Measurements from ENCODE around the gene LIMA1. TPM values are rescaled to one million over a fixed set of nuclear protein-coding genes. Genes with fewer than 3 reads are reported as not detected.
"Not testable (repeated sequence)": the region's sequence is repeated elsewhere in the genome, so short reads cannot be mapped to it uniquely, and the experiment has no call there.

The LIMA1 gene
- total RNA-seq (2014; rRNA removed; shearing (Covaris generic)): 156 and 199 TPM in 2 replicates

DNA sequence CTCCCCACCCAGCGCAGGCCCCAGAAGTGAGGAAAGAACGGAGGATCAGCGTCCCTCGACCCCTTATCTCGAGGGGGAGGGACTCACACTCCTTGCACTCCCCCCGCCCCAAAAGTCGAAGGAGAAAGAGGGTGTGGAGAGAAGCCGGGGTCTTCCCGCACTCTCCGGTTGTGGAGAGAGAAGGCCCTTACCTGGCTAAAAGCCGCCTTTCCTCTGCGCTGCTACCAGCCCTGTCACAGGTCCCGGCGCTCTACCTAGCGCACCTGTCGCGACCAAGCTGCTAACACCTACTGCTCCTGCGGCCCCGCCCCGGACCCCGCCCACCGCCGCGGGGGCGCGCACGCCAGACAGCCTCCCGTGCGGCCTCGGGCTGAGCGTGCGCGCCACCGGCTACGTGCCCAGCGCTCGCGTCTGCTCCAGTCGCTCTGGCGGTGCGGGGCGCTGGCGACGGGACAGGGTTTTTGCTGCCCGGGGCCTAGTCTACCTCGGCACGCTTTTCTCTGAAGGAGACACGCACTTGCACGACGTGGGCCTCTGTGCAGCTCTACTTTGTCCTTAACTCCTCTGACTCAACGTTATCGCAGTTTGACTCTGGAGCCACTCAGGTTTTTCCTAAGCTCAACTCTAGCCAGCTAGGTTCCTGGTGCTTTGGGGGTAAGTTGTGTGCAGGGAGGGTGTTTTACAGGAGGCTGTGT is at the start of gene LIMA1:
TSS of gene LIMA1 (minus strand) at position 292 of the 695 bp plus-strand sequence. CDS start 34,769 bp downstream, outside the sequence.
- Histone ChIP-seq H3K9me3 (replicated peaks) (no peaks in the 10 kb centered on the region), H3K4me1 (replicated peaks) (peaks cover 15% of the 10 kb centered on the region), H3K4me3 (peak within 1 kb of the TSS; percentile 61), H3K27me3 (replicated peaks) (no peaks in the 10 kb centered on the region), H3K36me3 (no peaks in the 10 kb centered on the region), H3K27ac (peak within 1 kb of the TSS; percentile 44; the same call in 1 of the 2 replicates)
- DNase-seq (ENCODE audit: low read depth in 1 of 2, low spot score in 2 of 2): peak; percentile 71 to 87

DNA sequence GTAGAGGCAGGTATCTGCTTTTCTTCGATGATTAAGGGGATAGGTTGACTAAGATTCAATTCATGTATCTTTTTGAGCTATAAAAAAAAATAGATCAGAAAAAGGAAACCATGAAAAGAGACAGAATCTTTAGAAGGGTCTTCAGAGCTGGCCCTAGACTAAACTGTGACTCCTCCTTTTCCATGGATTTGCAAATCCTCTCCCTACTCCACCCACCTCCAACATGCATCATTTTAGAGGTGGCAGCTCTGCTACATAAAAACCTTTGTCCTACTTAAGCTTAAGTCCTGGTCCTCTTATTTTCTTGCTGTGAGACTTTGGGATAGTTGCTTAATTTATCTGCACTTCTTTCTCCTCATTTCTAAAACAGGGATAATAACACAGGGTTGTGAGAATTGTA is 48.4 kb upstream of the LIMA1 start:
- H3K27me3 ChIP-seq (replicated peaks): no peaks in the 10 kb centered on the region
- DNase-seq (ENCODE audit: low read depth in 1 of 2, low spot score in 2 of 2): no peak
- no peaks in the 10 kb centered on the region for H3K9me3 ChIP-seq (replicated peaks)
- H3K4me3 ChIP-seq: no peak overlapping the region
- H3K27ac ChIP-seq: no peak overlapping the region
- peaks cover 13% of the 10 kb centered on the region for H3K4me1 ChIP-seq (replicated peaks)
- no peaks in the 10 kb centered on the region for H3K36me3 ChIP-seq

DNA sequence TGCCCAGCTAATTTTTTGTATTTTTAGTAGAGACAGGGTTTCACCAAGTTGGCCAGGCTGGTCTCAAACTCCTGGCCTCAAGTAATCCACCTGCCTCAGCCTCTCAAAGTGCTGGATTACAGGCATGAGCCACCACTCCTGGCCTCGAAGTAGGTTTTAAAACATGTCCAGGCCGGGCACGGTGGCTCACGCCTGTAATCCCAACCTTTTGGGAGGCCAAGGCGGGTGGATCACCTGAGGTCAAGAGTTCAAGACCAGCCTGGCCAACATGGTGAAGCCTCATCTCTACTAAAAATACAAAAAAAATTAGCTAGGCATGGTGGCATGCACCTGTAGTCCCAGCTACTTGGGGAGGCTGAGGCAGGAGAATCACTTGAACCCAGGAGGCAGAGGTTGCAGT is 45.3 kb upstream of the LIMA1 start:
- not testable (repeated sequence) for H3K27me3 ChIP-seq (replicated peaks); H3K9me3 ChIP-seq (replicated peaks); H3K36me3 ChIP-seq; DNase-seq (ENCODE audit: low read depth in 1 of 2, low spot score in 2 of 2); H3K27ac ChIP-seq; H3K4me3 ChIP-seq
- H3K4me1 ChIP-seq (replicated peaks): peaks cover 20% of the 10 kb centered on the region

DNA sequence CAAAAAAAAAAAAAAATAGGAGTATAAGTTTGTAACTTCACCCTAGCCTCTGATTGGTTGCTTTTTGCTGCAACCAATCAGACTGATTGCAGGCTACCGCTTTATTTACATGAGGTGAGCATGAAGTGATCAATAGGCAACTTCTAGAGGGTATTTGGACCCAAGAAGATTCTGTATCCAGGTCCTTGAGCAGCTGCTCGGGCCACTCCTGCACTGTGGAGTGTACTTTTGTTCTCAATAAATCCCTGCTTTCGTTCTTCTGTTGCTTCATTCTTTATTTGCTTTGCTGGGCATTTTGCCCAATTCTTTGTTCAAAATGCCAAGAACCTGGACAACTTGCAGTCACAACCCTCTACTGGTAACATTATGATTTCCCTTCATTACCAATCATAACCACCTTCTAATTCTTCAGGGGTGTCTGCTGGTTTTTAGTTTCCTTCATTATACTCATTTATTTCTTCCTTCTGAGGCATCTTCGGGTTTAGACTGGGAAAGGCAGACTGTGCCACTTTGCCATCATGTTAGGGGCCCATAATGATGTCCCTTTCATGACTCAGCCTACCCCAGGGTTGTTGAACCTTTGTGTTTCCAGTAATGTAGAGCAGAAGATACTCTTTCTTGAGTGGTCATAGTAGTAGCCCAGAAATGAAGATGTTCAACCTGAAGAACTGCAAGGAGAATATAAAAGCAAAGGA is 43.4 kb upstream of the LIMA1 start:
- Histone ChIP-seq H3K27me3 (replicated peaks) (no peaks in the 10 kb centered on the region), H3K9me3 (replicated peaks) (no peaks in the 10 kb centered on the region), H3K27ac (no peak overlapping the region), H3K4me1 (replicated peaks) (peaks cover 17% of the 10 kb centered on the region), H3K4me3 (no peak overlapping the region), H3K36me3 (no peaks in the 10 kb centered on the region)
- peak in 1 of 2 experiments; percentile 53 for DNase-seq (ENCODE audit: low read depth in 1 of 2, low spot score in 2 of 2)

DNA sequence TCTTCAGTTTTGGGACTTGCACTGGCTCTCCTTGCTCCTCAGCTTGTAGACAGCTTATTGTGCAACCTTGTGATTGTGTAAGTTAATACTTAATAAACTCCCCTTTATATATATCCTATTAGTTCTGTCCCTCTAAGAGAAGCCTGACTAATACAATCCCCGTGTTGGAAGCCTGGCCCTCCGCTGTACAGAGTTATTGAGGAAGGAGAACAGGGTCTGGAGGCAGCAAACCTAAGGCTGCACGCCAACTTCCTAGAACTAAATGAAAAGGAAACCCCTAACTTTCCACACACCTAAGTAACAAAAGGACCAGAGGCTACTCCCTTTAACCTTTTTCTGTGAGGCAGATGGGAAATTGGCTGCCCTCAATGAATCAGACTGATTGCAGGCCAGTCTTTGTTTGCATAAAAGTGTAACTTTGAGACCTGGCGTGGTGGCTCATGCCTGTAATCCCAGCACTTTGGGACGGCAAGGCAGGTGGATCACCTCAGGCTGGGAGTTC is 42.6 kb upstream of the LIMA1 start:
- no peak overlapping the region for H3K4me3 ChIP-seq
- no peaks in the 10 kb centered on the region for H3K36me3 ChIP-seq
- no peak overlapping the region for H3K27ac ChIP-seq
- H3K9me3 ChIP-seq (replicated peaks): no peaks in the 10 kb centered on the region
- no peak for DNase-seq (ENCODE audit: low read depth in 1 of 2, low spot score in 2 of 2)
- H3K4me1 ChIP-seq (replicated peaks): peaks cover 12% of the 10 kb centered on the region
- no peaks in the 10 kb centered on the region for H3K27me3 ChIP-seq (replicated peaks)

DNA sequence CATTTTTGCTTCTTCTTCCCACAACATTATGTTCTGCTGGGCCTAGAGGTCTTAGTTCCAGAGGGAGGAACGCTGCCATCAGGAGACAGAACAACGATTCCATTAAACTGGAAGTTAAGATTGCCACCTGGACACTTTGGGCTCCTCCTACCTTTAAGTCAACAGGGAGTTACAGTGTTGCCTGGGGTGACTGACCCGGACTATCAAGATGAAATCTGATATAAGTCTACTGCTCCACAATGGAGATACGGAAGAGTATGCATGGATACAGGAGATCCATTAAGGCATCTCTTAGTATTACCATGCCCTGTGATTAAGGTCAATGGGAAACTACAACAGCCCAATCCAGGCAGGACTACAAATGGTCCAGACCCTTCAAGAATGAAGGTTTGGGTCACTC is 41.5 kb upstream of the LIMA1 start:
- not testable (repeated sequence) for H3K36me3 ChIP-seq; H3K27ac ChIP-seq; H3K9me3 ChIP-seq (replicated peaks); H3K27me3 ChIP-seq (replicated peaks); H3K4me3 ChIP-seq; DNase-seq (ENCODE audit: low read depth in 1 of 2, low spot score in 2 of 2)
- H3K4me1 ChIP-seq (replicated peaks): peaks cover 12% of the 10 kb centered on the region

DNA sequence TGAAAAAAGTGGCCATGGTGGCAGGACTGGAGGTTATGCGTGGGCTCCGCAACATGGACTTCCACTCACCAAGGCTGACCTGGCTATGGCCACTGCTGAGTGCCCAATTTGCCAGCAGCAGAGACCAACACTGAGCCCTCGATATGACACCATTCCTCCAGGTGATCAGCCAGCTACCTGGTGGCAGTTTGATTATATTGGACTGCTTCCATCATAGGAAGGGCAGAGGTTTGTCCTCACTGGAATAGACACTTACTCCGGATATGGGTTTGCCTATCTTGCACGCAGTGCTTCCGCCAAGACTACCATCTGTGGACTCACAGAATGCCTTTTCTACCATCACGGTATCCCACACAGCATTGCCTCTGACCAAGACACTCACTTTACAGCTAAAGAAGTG is 40.8 kb upstream of the LIMA1 start:
- not testable (repeated sequence) for DNase-seq (ENCODE audit: low read depth in 1 of 2, low spot score in 2 of 2); H3K36me3 ChIP-seq; H3K27me3 ChIP-seq (replicated peaks); H3K27ac ChIP-seq; H3K4me3 ChIP-seq; H3K9me3 ChIP-seq (replicated peaks)
- H3K4me1 ChIP-seq (replicated peaks): peaks cover 12% of the 10 kb centered on the region

DNA sequence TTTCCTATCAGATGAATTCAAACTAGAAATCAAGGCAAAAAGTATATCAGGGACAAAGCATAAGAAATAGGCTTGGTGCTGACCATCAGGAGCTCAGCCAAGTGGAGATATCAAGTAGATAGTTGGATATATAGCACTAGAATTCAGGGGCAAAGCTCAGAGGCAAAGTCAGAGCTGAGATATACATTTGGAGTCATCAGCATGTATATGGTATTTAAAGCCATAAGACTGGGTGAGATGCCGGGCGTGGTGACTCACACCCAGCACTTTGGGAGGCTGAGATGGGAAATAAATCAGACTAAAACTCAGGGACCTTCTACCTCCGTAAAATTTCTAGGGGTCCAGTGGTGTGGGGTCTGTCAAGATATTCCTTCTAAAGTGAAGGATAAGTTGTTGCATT is 38.9 kb upstream of the LIMA1 start:
- H3K9me3 ChIP-seq (replicated peaks): no peaks in the 10 kb centered on the region
- H3K4me3 ChIP-seq: no peak overlapping the region
- H3K27me3 ChIP-seq (replicated peaks): no peaks in the 10 kb centered on the region
- DNase-seq (ENCODE audit: low read depth in 1 of 2, low spot score in 2 of 2): no peak
- no peaks in the 10 kb centered on the region for H3K36me3 ChIP-seq
- peaks cover 12% of the 10 kb centered on the region for H3K4me1 ChIP-seq (replicated peaks)
- H3K27ac ChIP-seq: no peak overlapping the region

DNA sequence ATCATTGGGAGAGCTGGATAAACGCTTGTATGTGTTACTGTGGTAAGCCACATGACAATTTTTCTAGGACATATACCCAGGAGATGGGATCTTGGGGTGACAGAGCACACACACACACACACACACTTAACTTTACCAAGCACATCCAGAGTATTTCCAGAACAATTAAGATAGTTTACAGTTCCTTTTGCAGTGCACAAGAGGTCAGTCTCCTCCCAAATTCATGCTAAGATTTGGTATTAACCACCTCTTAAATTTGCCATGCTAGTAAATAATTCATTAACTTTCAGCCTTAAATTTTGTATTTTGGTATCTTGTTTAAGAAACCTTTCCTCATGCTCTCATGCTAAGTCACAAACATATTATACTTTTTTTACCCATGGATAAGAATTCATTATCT is 33.9 kb upstream of the LIMA1 start:
- Histone ChIP-seq H3K27ac (no peak overlapping the region), H3K4me1 (replicated peaks) (peaks cover 5% of the 10 kb centered on the region), H3K9me3 (replicated peaks) (no peaks in the 10 kb centered on the region), H3K27me3 (replicated peaks) (no peaks in the 10 kb centered on the region), H3K4me3 (no peak overlapping the region), H3K36me3 (no peaks in the 10 kb centered on the region)
- no peak for DNase-seq (ENCODE audit: low read depth in 1 of 2, low spot score in 2 of 2)

DNA sequence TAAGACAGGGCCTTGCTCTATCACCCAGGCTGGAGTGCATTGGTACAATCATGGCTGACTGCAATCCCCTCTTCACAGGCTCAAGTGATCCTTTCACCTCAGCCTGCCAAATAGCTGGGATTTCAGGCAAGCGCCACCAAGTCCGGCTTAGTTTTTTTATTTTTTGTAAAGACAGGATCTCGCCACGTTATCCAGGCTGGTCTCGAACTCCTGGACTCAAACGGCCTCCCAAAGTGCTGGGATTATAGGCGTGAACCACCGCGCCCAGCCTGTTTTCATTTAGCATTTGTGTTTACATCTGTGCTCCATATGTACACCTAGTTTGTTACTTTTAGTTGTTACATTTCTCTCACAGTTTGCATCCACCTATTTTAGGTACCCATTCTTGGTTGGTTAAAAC is 32.5 kb upstream of the LIMA1 start:
- no peaks in the 10 kb centered on the region for H3K36me3 ChIP-seq
- no peak for DNase-seq (ENCODE audit: low read depth in 1 of 2, low spot score in 2 of 2)
- no peaks in the 10 kb centered on the region for H3K9me3 ChIP-seq (replicated peaks)
- H3K27me3 ChIP-seq (replicated peaks): no peaks in the 10 kb centered on the region
- peaks cover 11% of the 10 kb centered on the region for H3K4me1 ChIP-seq (replicated peaks)
- no peak overlapping the region for H3K27ac ChIP-seq
- H3K4me3 ChIP-seq: no peak overlapping the region

DNA sequence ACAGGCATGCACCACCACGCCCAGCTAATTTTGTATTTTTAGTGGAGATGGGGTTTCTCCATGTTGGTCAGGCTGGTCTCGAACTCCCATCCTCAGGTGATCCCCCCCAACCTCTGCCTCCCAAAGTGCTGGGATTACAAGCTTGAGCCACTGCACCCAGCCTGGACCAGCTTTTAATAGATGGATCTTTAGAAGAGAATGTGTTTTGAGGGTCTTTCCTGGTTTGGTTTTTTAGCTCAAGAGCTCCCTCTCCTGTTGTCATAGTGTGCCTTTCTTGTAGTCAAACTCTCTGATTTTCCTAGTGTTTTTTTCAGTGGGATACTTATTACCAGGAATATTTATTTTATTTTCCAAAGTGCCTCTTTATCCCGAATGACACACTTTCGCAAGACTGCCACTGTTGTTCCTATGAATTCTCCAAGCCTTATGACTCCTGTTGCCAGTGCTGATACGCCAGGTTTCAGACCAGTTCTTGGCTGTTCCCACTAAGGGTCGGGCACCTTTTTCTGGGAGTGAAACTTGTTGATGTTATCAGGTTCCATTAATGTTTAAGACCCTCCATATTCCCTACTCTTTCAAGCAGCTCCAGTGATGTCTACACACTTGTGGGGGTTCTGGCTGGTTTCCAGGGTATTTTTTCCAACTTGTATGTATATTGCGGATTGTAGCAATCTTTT is 31.5 kb upstream of the LIMA1 start:
- H3K4me1 ChIP-seq (replicated peaks): peaks cover 11% of the 10 kb centered on the region
- H3K9me3 ChIP-seq (replicated peaks): no peaks in the 10 kb centered on the region
- H3K27ac ChIP-seq: no peak overlapping the region
- no peak overlapping the region for H3K4me3 ChIP-seq
- DNase-seq (ENCODE audit: low read depth in 1 of 2, low spot score in 2 of 2): peak in 1 of 2 experiments; percentile 59
- no peaks in the 10 kb centered on the region for H3K27me3 ChIP-seq (replicated peaks)
- H3K36me3 ChIP-seq: no peaks in the 10 kb centered on the region

DNA sequence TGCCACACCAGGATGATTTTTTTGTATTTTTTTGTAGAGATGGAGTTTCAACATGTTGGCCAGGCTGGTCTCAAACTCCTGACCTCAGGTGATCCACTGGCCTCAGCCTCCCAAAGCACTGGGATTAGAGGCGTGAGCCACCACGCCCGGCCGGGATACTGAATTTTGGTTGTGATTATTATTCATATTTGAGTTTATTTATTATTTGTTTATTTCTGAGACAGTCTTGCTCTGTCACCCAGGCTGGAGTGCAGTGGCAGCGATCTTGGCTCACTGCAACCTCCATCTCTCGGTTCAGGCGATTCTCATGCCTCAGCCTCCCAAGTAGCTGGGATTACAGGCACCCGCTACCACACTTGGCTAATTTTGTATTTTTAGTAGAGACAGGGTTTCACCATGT is 30.7 kb upstream of the LIMA1 start:
- not testable (repeated sequence) for H3K9me3 ChIP-seq (replicated peaks); H3K27me3 ChIP-seq (replicated peaks); DNase-seq (ENCODE audit: low read depth in 1 of 2, low spot score in 2 of 2); H3K27ac ChIP-seq; H3K4me3 ChIP-seq; H3K36me3 ChIP-seq
- H3K4me1 ChIP-seq (replicated peaks): peaks cover 11% of the 10 kb centered on the region

DNA sequence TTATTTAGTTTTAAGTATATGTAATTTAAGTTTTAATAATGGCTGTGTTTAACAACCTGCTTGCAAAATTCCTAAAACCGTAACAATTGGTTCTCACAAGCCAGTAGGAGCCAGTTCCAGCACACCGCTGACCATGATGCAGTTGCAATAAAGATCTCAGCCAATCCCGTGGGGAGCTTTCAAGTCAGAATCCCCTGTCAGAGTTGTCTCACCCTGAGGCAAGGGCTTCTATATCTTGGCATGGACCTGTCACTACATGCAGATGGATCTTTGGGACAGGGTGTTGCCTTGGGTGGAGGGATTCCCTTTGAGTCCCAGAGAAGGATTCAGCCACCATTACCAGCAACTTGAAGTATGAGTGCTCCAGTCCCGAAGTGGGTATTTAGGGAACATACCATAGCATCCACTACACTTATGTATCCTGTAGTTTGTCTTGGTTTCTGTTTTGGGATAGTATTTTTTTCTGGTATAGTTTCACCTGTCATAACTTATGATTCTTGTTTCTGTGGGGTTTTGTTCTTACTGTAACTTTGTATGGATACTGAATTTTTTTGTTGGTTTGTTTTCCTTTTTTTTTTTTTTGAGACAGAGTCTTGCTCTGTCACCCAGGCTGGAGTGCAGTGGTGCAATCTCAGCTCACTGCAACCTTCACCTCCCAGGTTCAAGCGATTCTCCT is 30.1 kb upstream of the LIMA1 start:
- Histone ChIP-seq H3K36me3 (no peaks in the 10 kb centered on the region), H3K4me1 (replicated peaks) (peaks cover 11% of the 10 kb centered on the region), H3K27me3 (replicated peaks) (no peaks in the 10 kb centered on the region), H3K9me3 (replicated peaks) (no peaks in the 10 kb centered on the region), H3K4me3 (no peak overlapping the region), H3K27ac (no peak overlapping the region)
- DNase-seq (ENCODE audit: low read depth in 1 of 2, low spot score in 2 of 2): no peak
